Spinal cord (tissue), 10 donors: Measurements from ENCODE around the gene AKT1. TPM values are rescaled to one million over a fixed set of nuclear protein-coding genes. Genes with fewer than 3 reads are reported as not detected.

Experiments used
- DNase-seq, 6 donors: peaks; one replicate each; pipeline versions ENCODE4 v3.0.0 to v3.0.0-alpha.2; 2013 to 2015; ENCODE audit warnings: low spot score in 6 of 6, low read depth in 4 of 6
- H3K27ac ChIP-seq: one replicate; pipeline ENCODE4 v1.5.1; 2013; ENCODE audit warnings: low read depth, low read length, control low read depth
- H3K27me3 ChIP-seq: one replicate; pipeline ENCODE4 v1.6.1; 2013; ENCODE audit warnings: low read length; ENCODE audit not compliant: control insufficient read depth, insufficient read depth
- H3K36me3 ChIP-seq: one replicate; pipeline ENCODE4 v1.6.1; 2013; ENCODE audit warnings: low read length; ENCODE audit not compliant: control insufficient read depth, insufficient read depth
- H3K4me1 ChIP-seq: one replicate; pipeline ENCODE4 v1.6.1; 2013; ENCODE audit warnings: low read length; ENCODE audit not compliant: control insufficient read depth, insufficient read depth
- H3K4me3 ChIP-seq: one replicate; pipeline ENCODE4 v1.5.1; 2013; ENCODE audit warnings: low read depth, low read length, control low read depth
- H3K9me3 ChIP-seq: one replicate; pipeline ENCODE4 v1.6.1; 2013; ENCODE audit warnings: low read length; ENCODE audit not compliant: control insufficient read depth, insufficient read depth
- WGBS: methylation state at CpG from one replicate; pipeline ENCODE4 v1.1.5; 2013; ENCODE audit warnings: missing lambda C conversion rate; ENCODE audit not compliant: insufficient coverage; 5-methylcytosine and 5-hydroxymethylcytosine counted together
- polyA plus RNA-seq, 2 donors: library from polyadenylated mRNA; unstranded; fragments of 120-200 nt; gene quantifications; one replicate each; pipeline ENCODE4 v1.2.1, GENCODE V29; 2013; ENCODE audit not compliant: insufficient read length in 2 of 2
- total RNA-seq, 2 donors: library from RNA; depleted of rRNA in 1 of 2; stranded (reverse); fragments of 120-200 nt in 1 of 2; fragments of >200 nt in 1 of 2; gene quantifications; one replicate each; pipeline versions ENCODE4 v1.2.3 to v1.2.4, GENCODE V29; 2013 to 2014
- donor health status: healthy.

The AKT1 gene
- total and polyA plus RNA-seq, 4 donors = 60.3 to 174 (median 152) TPM

GRCh38 chr14:104726600-104727451, 68.7 kb downstream of the AKT1 start:
- DNase-seq = no peak
- H3K36me3 ChIP-seq = peaks cover 8% of the 10 kb centered on the region
- H3K9me3 ChIP-seq = no peaks in the 10 kb centered on the region
- H3K27ac ChIP-seq = no peak overlapping the region
- H3K27me3 ChIP-seq = peaks cover 3% of the 10 kb centered on the region
- 73% methylated on average over 21 of the region's 21 CpGs for WGBS
- H3K4me1 ChIP-seq = peaks cover 29% of the 10 kb centered on the region
- H3K4me3 ChIP-seq = no peak overlapping the region

- no peak for DNase-seq
- Histone ChIP-seq H3K27me3 (peaks cover 3% of the 10 kb centered on the region), H3K9me3 (no peaks in the 10 kb centered on the region), H3K27ac (no peak overlapping the region), H3K4me3 (no peak overlapping the region), H3K36me3 (peaks cover 12% of the 10 kb centered on the region), H3K4me1 (peaks cover 29% of the 10 kb centered on the region)
- 76% methylated on average over 19 of the region's 25 CpGs for WGBS
Observed at GRCh38 chr14:104725772-104726548, 69.6 kb downstream of the AKT1 start.

- Histone ChIP-seq H3K36me3 (peaks cover 12% of the 10 kb centered on the region), H3K9me3 (no peaks in the 10 kb centered on the region), H3K4me3 (peak overlapping the region; percentile 36), H3K27me3 (peaks cover 3% of the 10 kb centered on the region), H3K4me1 (peaks cover 29% of the 10 kb centered on the region), H3K27ac (no peak overlapping the region)
- WGBS = 21% methylated on average over 24 of the region's 24 CpGs
- DNase-seq = peak in 2 of 6 donors; percentile 50 to 60
Observed at GRCh38 chr14:104724981-104725771, 70.4 kb downstream of the AKT1 start.

- Histone ChIP-seq H3K36me3 (peaks cover 16% of the 10 kb centered on the region), H3K27ac (no peak overlapping the region), H3K4me3 (peak overlapping the region; percentile 36), H3K4me1 (peaks cover 29% of the 10 kb centered on the region), H3K27me3 (peaks cover 3% of the 10 kb centered on the region), H3K9me3 (no peaks in the 10 kb centered on the region)
- 7% methylated on average over 22 of the region's 27 CpGs for WGBS
- DNase-seq = peak in 2 of 6 donors; percentile 13 to 41
Observed at GRCh38 chr14:104724407-104724980, 71.1 kb downstream of the AKT1 start.

DNA sequence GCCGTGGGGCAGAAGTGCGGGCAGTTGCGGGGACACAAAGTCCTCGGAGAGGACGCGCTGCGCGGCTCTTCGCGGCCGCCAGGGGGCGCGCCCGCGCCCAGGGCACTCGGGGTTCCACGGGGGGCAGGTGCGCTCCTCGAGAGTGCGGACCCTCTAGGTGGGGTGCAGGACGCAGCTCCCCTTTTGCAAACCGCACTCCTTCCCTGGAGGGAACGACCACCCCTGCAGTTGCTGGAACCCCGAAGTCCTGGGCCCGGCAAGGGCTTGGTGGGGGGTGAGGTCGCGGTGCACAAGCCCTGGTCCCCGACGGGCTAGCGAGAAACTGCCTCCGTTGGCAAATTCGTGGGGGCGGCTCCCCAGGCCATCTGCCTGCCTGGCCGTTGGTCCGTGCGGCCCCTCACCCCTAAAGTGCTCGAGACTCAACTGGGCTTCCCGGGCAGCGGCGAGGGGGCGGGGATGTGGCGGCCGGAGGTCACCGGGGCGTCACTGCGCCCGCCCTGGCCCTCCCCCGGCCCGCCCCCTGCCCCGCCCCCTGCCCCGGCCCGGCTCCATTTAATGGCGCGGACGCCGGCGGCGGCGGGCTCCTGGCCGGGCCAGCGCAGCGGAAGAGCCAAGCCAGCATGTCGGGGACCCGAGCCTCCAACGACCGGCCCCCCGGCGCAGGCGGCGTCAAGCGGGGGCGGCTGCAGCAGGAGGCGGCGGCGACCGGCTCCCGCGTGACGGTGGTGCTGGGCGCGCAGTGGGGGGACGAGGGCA, 71.7 kb downstream of the AKT1 start, which contains the start of gene ADSS1:
Gene ADSS1, plus strand, starts transcription at position 579 of the 756 bp plus-strand sequence. Its CDS starts 42 bp downstream, at position 621.
- Histone ChIP-seq H3K27ac (no peak within 1 kb of the TSS), H3K27me3 (peaks cover 3% of the 10 kb centered on the region), H3K4me1 (peaks cover 30% of the 10 kb centered on the region), H3K9me3 (no peaks in the 10 kb centered on the region), H3K4me3 (peak within 1 kb of the TSS; percentile 42), H3K36me3 (peaks cover 23% of the 10 kb centered on the region)
- 1% methylated on average over 78 of the region's 82 CpGs for WGBS
- DNase-seq = peak in 2 of 6 donors; percentile 47 to 66

- H3K9me3 ChIP-seq = no peaks in the 10 kb centered on the region
- H3K4me3 ChIP-seq = no peak overlapping the region
- H3K27me3 ChIP-seq = peaks cover 3% of the 10 kb centered on the region
- H3K27ac ChIP-seq = no peak overlapping the region
- H3K36me3 ChIP-seq = peaks cover 30% of the 10 kb centered on the region
- WGBS = 50% methylated on average over 26 of the region's 26 CpGs
- H3K4me1 ChIP-seq = peaks cover 33% of the 10 kb centered on the region
- DNase-seq = no peak
Observed at GRCh38 chr14:104722938-104723650, 72.5 kb downstream of the AKT1 start.

DNA sequence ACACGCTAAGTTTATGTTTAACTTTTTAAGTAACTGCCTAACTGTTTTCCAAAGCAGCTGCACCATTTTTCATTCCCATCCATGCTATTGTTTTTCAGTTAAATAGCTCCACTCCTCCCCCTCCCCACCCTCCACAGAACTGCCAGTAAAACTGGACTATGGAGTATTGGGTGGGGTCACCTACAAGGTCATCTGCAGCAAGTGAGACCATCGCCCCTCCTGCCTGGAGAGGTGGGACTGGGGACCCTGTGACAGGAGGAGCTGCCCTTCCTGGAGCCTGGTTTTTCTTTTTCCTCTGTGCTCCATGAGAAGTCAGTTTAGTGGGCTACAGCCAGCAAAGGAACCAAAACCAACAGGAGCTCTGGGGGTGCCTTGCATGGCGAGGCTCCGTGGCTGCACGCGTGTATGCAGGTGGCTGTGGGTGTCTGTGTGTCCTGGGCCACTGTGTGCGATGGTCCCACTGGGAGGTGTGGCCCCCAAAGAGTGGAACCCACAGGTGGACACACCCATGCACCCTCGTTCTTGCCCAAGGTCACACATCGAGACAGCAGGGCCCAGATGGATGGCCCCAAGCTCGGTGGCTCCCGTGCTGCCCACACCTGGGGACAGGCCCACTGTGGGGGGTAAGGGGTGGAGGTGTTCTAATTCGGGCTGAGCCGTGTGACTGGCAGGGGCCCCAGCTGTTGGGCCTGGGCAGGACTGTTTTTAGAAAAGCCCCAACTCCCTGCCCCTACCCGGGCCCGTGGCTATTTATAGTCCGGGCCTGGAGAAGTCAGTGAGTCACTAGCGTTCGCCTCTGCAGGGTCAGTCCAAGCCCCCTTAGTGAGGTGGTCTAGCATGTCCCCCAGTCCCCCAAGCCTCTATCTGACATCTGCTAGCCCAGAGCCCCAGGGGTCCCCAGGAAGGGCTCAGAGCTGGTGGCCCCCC, 73.8 kb downstream of the AKT1 start:
- Histone ChIP-seq H3K4me3 (no peak overlapping the region), H3K27me3 (peaks cover 3% of the 10 kb centered on the region), H3K27ac (no peak overlapping the region), H3K4me1 (peaks cover 33% of the 10 kb centered on the region), H3K9me3 (no peaks in the 10 kb centered on the region), H3K36me3 (peaks cover 34% of the 10 kb centered on the region)
- no peak for DNase-seq
- WGBS = 87% methylated on average over 12 of the region's 18 CpGs
